Loucy (cell line): ENCODE results near the gene SERPINB3.

Experiments
- EZH2phosphoT487 ChIP-seq: fragments of 200-600 bp; IDR thresholded peaks from 2 replicates; pipeline ENCODE4 v1.6.1; 2018; ENCODE audit warnings: antibody characterized with exemption, mild to moderate bottlenecking, moderate library complexity, borderline replicate concordance
- TF ChIP-seq, protein P1 (sequence below): fragments of 200-600 bp; sonication (generic); conservative IDR thresholded peaks from 2 replicates; pipeline ENCODE4 v1.5.1; 2014; ENCODE audit warnings: mild to moderate bottlenecking, antibody characterized with exemption, low read length

DNA sequence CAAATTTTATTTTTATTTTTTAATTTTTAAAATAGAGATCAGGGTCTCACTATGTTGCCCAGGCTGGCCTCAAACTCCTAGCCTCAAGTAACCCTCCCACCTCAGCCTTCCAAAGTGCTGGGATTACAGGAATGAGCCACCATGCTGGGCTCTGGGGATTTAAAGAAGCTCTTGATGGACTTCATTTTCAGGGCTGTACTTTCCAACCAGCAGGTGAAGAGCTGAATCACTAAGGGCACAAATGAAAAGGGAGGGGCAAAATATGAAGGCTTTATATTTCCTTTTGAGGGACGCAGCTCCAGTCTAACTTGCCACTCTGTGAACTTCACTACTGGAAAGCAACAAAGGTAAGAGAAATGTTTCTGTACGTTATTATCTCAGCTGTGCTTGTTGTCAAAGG lies 41.0 kb upstream of the SERPINB3 start, which contains the start of gene SERPINB11:
- TF ChIP-seq, protein P1, sequence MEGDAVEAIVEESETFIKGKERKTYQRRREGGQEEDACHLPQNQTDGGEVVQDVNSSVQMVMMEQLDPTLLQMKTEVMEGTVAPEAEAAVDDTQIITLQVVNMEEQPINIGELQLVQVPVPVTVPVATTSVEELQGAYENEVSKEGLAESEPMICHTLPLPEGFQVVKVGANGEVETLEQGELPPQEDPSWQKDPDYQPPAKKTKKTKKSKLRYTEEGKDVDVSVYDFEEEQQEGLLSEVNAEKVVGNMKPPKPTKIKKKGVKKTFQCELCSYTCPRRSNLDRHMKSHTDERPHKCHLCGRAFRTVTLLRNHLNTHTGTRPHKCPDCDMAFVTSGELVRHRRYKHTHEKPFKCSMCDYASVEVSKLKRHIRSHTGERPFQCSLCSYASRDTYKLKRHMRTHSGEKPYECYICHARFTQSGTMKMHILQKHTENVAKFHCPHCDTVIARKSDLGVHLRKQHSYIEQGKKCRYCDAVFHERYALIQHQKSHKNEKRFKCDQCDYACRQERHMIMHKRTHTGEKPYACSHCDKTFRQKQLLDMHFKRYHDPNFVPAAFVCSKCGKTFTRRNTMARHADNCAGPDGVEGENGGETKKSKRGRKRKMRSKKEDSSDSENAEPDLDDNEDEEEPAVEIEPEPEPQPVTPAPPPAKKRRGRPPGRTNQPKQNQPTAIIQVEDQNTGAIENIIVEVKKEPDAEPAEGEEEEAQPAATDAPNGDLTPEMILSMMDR: no peak
- no peak for TF ChIP-seq EZH2phosphoT487
